ENCODE data around the gene MYOZ2.

DNA sequence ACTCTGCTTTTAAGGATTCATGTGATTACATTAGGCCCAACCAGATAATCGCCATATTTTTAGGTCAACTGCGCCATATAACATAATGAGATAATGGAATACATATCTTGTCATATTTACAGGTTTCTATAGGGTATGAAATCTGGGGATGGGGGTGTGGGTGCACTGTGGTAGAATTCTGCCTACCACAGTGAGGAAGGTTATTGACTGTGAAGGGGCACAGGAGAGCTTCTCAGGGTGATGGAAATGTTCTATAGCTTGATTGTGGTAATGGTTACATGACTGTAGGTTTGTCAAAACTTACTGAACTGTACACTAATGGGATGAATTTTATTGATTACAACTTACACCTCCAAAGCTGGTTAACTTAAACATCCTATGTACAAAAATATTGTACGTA lies 92.8 kb downstream of the MYOZ2 start:
- no peak for TF ChIP-seq POLR2A (IDR thresholded peaks at IDR 0.05)
- no peak for TF ChIP-seq CTCF (IDR thresholded peaks at IDR 0.05)

All from lower leg skin (tissue), 3 donors.